ENCODE data around the gene MALSU1.

Gene MALSU1

GRCh38 chr7:23298885-23299769 is at the start of gene MALSU1:
Gene MALSU1, plus strand, starts transcription at chr7:23299339. Its CDS starts 14 bp downstream, at chr7:23299353.
- no peak for TF ChIP-seq CTCF (conservative IDR thresholded peaks at IDR 0.05; ENCODE audit: low read depth)
- peak within 1 kb of the TSS; percentile 90 for H3K27ac ChIP-seq
- ChIA-PET CTCF (interaction anchor here (0.6 kb wide), 1 partner anchor 55 kb away, joined by 5 read pairs; no protein-coding TSS in a partner anchor), POLR2A (ENCODE audit: low non-redundant PET) (interaction anchor here (0.6 kb wide), 1 partner anchor 21 kb away, joined by 4 read pairs; no protein-coding TSS in a partner anchor)
- peak; percentile 93 for DNase-seq (ENCODE audit: low spot score)

GRCh38 chr7:23249486-23249885 is 49.7 kb upstream of the MALSU1 start:
- POLR2A ChIA-PET (ENCODE audit: low non-redundant PET) = no interaction called here
- no peak for DNase-seq (ENCODE audit: low spot score)
- CTCF ChIA-PET = no interaction called here
- no peak for TF ChIP-seq CTCF (conservative IDR thresholded peaks at IDR 0.05; ENCODE audit: low read depth)
- H3K27ac ChIP-seq = no peak overlapping the region

GRCh38 chr7:23254051-23254681 is 45.0 kb upstream of the MALSU1 start:
- ChIA-PET CTCF (interaction anchor here (0.6 to 1.1 kb wide), 3 partner anchors 9 to 713 kb away, joined by 3 to 4 read pairs (median 3); no protein-coding TSS in a partner anchor), POLR2A (ENCODE audit: low non-redundant PET) (no interaction called here)
- no peak for DNase-seq (ENCODE audit: low spot score)
- H3K27ac ChIP-seq = no peak overlapping the region
- no peak for TF ChIP-seq CTCF (conservative IDR thresholded peaks at IDR 0.05; ENCODE audit: low read depth)

- CTCF ChIA-PET = no interaction called here
- H3K27ac ChIP-seq = no peak overlapping the region
- DNase-seq (ENCODE audit: low spot score) = no peak
- POLR2A ChIA-PET (ENCODE audit: low non-redundant PET) = no interaction called here
- TF ChIP-seq CTCF (conservative IDR thresholded peaks at IDR 0.05; ENCODE audit: low read depth) = no peak
Measured at GRCh38 chr7:23256731-23257130, 42.4 kb upstream of the MALSU1 start.

GRCh38 chr7:23260371-23260770 is 38.8 kb upstream of the MALSU1 start:
- CTCF ChIA-PET = interaction anchor here (0.7 to 1.5 kb wide), 2 partner anchors 12 to 13 kb away, joined by 3 to 4 read pairs; no protein-coding TSS in a partner anchor
- TF ChIP-seq CTCF (conservative IDR thresholded peaks at IDR 0.05; ENCODE audit: low read depth) = no peak
- no peak for DNase-seq (ENCODE audit: low spot score)

GRCh38 chr7:23261843-23262452 is 37.2 kb upstream of the MALSU1 start:
- peak; percentile 99 for TF ChIP-seq CTCF (conservative IDR thresholded peaks at IDR 0.05; ENCODE audit: low read depth)
- H3K27ac ChIP-seq = no peak overlapping the region
- DNase-seq (ENCODE audit: low spot score) = peak; percentile 91
- ChIA-PET POLR2A (ENCODE audit: low non-redundant PET) (no interaction called here), CTCF (interaction anchor here (0.5 to 1.0 kb wide), 3 partner anchors 10 to 281 kb away, joined by 3 to 6 read pairs (median 3); no protein-coding TSS in a partner anchor)

More at GRCh38 chr7:23260371-23260770, 38.8 kb upstream of the MALSU1 start:
- POLR2A ChIA-PET (ENCODE audit: low non-redundant PET) = no interaction called here
- no peak overlapping the region for H3K27ac ChIP-seq
